D721Med (cell line): ENCODE data around the gene VWA5B1.
"Not testable (repeated sequence)": the region's sequence is repeated elsewhere in the genome, so short reads cannot be mapped to it uniquely, and the experiment has no call there.

ENCODE experiments used
- DNase-seq: peaks from one replicate; pipeline ENCODE4 v3.0.0; 2011; ENCODE audit warnings: low spot score; ENCODE audit not compliant: insufficient read length
- FAIRE-seq: peaks from 2 replicates; lab custom pipeline; 2011; peaks lifted over from hg19 to GRCh38; lab: Jason Lieb, UNC
- TF ChIP-seq, protein P1 (sequence below): IDR thresholded peaks from 2 replicates; pipeline ENCODE4 v1.5.1; 2012; ENCODE audit warnings: mild to moderate bottlenecking, control low read depth; ENCODE audit not compliant: insufficient read depth; ENCODE audit errors: missing control alignments

VWA5B1 gene

GRCh38 chr1:20259646-20260045 is 31.0 kb upstream of the VWA5B1 start:
- FAIRE-seq (no peak), DNase-seq (no peak)
- TF ChIP-seq, protein P1, sequence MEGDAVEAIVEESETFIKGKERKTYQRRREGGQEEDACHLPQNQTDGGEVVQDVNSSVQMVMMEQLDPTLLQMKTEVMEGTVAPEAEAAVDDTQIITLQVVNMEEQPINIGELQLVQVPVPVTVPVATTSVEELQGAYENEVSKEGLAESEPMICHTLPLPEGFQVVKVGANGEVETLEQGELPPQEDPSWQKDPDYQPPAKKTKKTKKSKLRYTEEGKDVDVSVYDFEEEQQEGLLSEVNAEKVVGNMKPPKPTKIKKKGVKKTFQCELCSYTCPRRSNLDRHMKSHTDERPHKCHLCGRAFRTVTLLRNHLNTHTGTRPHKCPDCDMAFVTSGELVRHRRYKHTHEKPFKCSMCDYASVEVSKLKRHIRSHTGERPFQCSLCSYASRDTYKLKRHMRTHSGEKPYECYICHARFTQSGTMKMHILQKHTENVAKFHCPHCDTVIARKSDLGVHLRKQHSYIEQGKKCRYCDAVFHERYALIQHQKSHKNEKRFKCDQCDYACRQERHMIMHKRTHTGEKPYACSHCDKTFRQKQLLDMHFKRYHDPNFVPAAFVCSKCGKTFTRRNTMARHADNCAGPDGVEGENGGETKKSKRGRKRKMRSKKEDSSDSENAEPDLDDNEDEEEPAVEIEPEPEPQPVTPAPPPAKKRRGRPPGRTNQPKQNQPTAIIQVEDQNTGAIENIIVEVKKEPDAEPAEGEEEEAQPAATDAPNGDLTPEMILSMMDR = no peak

- TF ChIP-seq, protein P1 = no peak
- FAIRE-seq (no peak), DNase-seq (no peak)
Measured at GRCh38 chr1:20261095-20261494, 29.6 kb upstream of the VWA5B1 start.

GRCh38 chr1:20262810-20263534 is 27.7 kb upstream of the VWA5B1 start:
- FAIRE-seq = no peak
- no peak for DNase-seq
- TF ChIP-seq, protein P1 = no peak

DNA sequence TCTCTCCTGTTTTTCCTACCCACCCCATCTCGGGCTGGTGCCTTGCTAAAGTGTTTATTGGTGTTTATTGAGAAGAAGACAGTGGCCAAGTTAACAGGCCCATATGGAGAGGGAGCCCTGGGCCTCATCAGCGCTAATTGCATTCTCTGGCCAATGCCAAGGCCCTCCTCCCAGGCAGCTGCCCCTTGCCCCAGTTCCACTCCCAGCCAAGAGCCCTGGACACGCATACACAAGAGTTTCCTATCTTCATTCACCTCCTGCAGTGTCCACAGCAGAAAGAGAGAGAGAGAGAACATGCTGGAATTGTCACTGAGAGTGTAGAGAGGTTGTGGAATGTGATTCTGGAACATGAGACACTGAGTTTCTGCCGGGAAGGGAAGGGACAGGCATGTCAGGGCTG is 25.4 kb upstream of the VWA5B1 start:
- TF ChIP-seq, protein P1 = no peak
- DNase-seq (no peak), FAIRE-seq (no peak)

GRCh38 chr1:20266141-20266540 is 24.5 kb upstream of the VWA5B1 start:
- FAIRE-seq (no peak), DNase-seq (no peak)
- TF ChIP-seq, protein P1 = no peak

- TF ChIP-seq, protein P1 = no peak
Measured at GRCh38 chr1:20266642-20267041, 24.0 kb upstream of the VWA5B1 start.

GRCh38 chr1:20271498-20272400 is 18.9 kb upstream of the VWA5B1 start:
- DNase-seq (no peak), FAIRE-seq (no peak)
- TF ChIP-seq, protein P1 = no peak

More at GRCh38 chr1:20266642-20267041, 24.0 kb upstream of the VWA5B1 start:
- FAIRE-seq (no peak), DNase-seq (no peak)

DNA sequence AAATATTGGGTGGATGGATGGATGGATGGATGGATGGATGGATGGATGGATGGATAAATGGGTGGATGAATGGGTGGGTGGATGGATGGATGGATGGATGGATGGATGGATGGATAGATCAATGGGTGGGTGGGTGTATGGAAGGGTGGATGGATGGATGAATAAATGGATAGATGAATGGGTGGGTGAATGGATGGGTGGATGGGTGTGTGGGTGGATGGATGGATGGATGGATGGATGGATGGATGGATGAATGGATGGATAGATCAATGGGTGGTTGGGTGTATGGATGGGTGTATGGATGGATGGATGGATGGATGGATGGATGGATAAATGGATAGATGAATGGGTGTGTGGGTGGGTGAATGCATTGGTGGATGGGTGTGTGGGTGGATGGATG is 17.0 kb upstream of the VWA5B1 start:
- FAIRE-seq, DNase-seq: not testable (repeated sequence)
